GM21723 (cell line): Measurements from ENCODE around the gene PPP2R2C.

Source experiments
- ATAC-seq: cut with Tn5 transposase; IDR thresholded peaks from one replicate; pipeline ENCODE4 v1.9.1; 2021; ENCODE audit warnings: mild to moderate bottlenecking, moderate library complexity; ENCODE audit not compliant: unreplicated experiment

Gene PPP2R2C

DNA sequence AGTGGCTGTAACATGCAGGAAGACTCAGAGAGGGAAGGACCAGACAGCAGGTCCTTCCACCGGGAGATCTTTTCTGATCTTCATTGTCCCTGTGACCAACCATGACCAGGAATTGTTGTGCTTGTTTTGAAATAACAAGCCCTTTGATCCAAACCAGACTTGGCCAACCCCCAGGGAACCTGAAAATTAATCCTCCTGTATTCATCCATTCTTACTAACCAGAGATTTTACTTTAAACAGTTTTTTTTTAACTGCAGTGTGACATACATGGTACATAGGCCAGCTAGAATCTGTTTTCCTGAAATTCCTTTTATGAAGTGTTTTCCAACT is 198.8 kb downstream of the PPP2R2C start:
- ATAC-seq, result no peak

DNA sequence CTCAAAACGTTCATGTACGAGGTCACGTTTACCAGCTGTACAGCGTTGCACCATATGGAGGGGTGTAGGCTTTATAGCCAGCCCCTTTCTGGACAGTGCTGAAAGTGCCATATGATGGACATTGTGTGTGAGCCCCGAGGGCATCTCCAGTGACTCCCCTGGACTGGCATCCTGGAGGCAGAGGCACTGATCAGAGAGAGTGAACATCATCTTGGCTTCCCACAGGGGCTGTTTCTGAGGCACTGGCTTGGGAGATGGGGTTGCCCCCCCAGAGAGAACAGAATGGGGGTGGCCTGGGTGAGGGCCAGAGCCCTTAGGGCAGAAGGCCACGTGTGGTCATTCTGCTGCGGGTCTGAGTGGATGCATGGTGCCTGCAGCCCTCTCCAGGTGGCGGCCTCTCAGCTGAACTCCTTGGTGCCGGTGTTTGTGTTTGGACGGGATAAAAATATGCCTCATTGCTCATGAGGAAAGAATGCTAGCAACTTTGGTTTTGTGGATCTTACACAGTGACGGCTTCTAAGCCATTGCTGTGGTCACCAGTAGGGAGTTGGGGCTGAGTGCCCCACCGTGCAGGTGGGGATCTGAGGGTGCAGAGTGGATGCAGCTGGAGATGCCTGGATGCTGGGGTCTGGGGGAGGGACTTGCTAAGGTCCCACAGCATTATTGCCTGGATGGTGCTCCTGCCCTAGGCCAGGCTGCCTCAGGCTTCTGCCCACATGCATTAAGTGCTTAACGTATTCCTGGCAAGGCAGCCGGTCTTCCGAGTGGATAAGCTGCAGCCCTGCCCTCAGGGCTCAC is 199.4 kb downstream of the PPP2R2C start:
- no peak for ATAC-seq

DNA sequence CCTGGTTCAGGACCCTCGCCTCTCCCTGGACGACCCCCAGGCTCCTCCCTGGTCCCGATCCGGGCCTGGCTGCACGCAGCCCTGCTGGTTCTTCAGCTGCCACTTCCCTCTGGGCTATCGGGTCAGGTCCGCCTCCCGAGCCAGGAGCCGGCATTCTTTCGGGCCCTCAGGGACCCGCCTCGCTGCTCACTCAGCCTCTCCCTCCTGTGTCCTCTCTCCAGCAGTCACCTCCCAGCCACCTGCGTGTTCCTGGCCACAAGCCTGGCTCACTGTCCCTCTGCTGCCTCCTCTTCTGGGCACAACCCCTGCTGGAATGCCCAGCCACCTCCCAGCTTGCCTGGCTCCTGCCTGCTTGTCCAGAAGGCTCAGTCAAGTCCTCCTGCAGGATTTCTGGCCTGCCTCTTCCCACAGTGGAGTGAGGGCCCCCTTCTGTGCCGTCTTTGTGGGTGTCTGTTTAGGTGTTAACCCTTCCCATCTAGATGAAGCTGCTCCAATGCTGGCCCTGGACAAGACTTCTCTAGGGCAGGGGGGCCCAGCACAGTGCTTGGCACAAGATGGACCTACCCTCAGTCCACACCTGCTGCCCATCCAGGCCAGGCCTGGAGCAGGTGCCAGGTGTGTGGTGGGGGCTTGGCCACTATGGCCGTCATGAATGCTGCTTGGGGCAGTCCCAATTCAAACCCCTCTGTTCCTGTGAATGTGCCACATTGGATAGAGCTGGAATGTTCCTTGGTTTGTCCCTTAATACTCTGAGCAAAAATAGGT is 200.5 kb downstream of the PPP2R2C start:
- no peak for ATAC-seq

DNA sequence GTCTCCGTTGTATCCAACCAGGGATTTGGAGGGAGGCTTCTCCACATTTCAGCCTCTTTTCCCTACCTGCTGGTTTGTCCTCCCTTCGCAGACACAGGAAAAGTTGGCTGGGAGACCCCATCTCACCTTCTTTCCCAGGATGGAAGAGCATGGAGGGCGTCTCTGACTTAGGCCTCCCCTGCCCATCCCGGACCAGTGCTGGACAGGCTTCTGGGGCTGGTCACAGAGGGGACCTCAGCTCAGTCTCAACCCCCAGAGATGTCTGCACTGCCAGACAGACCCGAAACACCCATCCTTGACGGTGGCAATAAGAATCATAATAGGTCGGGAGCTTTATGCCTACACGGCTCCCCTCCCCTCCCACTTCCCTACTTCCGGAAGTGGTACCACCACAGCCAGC is 201.2 kb downstream of the PPP2R2C start:
- no peak for ATAC-seq

DNA sequence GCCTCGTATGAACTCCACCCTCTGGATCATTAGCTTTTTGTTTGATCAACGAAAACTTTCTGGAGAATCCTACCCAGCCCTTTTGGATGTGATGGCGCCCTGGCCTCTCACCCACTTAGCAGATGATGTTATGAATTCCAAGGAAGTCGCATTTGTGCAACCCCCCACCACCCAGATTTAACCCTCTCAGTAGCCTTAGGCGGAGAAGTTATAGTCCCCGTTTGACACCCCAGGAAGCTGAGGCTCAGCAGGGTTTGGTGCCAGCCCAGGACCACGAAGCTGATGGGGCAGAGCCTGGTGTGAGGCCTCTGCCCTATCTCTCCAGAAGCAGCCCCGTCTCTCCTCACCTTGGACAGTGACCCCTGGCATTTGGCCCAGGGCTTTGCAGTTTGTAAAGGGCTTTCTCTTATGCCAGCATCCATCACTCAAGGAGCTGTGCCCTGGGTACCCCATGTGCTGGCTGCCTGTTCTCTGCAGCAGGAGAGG is 201.7 kb downstream of the PPP2R2C start:
- no peak for ATAC-seq
